ENCODE measurements around the gene NCK2. TPM values are rescaled to one million over a fixed set of nuclear protein-coding genes. Genes with fewer than 3 reads are reported as not detected.

Gene NCK2
- polyA plus RNA-seq, 2 of the 4 experiments (the other 2 are of a cell fraction), result 17.1 to 17.8 TPM

DNA sequence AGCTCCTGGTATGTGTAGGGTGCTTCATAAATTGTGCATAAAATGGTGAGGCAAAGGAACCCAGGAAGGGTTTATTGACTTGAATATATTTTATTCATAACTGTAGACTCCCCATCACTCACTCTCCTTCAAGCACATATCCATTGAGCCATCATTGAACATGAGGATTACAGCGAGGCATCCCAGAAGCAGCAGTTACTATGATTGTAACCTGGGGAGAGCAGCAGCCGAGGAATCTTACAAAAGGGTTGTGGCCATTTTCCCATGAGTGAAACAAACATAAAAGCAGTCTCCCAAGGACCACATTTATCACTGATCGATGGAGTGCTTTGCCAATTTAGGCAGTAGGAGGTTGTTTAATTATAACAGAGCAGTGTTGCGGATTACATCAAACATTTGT lies 183.4 kb downstream of the NCK2 start:
- Histone ChIP-seq H3K4me1 (no peaks in the 10 kb centered on the region), H3K4me3 (no peak overlapping the region), H3K9me3 (no peaks in the 10 kb centered on the region), H3K27ac (no peak overlapping the region), H3K4me2 (no peak overlapping the region)
- ChIA-PET CTCF (no interaction called here), POLR2A (no interaction called here)
- TF ChIP-seq MYC (IDR thresholded peaks at IDR 0.05; ENCODE audit: borderline replicate concordance, low read length) (no peak), NFE2L2 (conservative IDR thresholded peaks at IDR 0.05; ENCODE audit: low read length) (no peak), SMC3 (IDR thresholded peaks at IDR 0.05) (no peak), CEBPB (IDR thresholded peaks at IDR 0.05) (no peak), BHLHE40 (IDR thresholded peaks at IDR 0.05; ENCODE audit: low read depth, low read length) (no peak), POLR2A (IDR thresholded peaks at IDR 0.05; ENCODE audit: low read length) (no peak), POLR2AphosphoS2 (conservative IDR thresholded peaks at IDR 0.05; ENCODE audit: low read length) (no peak), EP300 (IDR thresholded peaks at IDR 0.05) (no peak), RAD21 (conservative IDR thresholded peaks at IDR 0.05 in 1 of 2, IDR thresholded peaks at IDR 0.05 in 1 of 2) (no peak), CBX8 (IDR thresholded peaks at IDR 0.05) (no peak)
- FAIRE-seq (no peak), ATAC-seq (no peak), DNase-seq (ENCODE audit: low read depth in 1 of 2, low spot score in 1 of 2) (no peak)
- WGBS (ENCODE audit: missing lambda C conversion rate), result 46% methylated on average over 4 of the region's 4 CpGs

DNA sequence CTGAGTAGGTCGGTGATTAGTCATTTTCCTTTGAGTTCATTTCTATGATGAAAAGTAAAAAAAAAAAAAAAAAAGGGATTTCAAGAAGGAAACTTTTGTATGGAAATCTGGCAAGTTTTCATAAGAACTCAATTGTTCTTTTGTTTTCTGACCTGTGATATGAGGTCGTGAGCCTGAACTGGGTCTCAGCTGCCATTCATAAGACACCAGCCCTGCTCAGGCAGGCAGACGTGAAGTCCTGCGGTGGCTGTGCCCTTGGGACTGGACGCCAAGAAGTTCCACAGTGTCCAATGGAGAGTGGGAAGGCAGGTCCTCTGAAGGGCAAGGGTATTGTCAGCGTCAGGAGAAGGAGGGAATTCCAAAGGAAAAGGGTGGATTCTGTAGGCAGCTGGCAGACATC lies 183.9 kb downstream of the NCK2 start:
- H3K4me3 ChIP-seq, result no peak overlapping the region
- FAIRE-seq (no peak), ATAC-seq (no peak), DNase-seq (ENCODE audit: low read depth in 1 of 2, low spot score in 1 of 2) (no peak)
- ChIA-PET CTCF (no interaction called here), POLR2A (no interaction called here)
- H3K4me2 ChIP-seq, result no peak overlapping the region
- TF ChIP-seq RCOR1 (IDR thresholded peaks at IDR 0.05; ENCODE audit: low read depth, low read length), result no peak
- TF ChIP-seq, protein P1, sequence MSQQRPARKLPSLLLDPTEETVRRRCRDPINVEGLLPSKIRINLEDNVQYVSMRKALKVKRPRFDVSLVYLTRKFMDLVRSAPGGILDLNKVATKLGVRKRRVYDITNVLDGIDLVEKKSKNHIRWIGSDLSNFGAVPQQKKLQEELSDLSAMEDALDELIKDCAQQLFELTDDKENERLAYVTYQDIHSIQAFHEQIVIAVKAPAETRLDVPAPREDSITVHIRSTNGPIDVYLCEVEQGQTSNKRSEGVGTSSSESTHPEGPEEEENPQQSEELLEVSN (IDR thresholded peaks at IDR 0.05; ENCODE audit: borderline replicate concordance, low read depth), result no peak
- TF ChIP-seq, protein P2, sequence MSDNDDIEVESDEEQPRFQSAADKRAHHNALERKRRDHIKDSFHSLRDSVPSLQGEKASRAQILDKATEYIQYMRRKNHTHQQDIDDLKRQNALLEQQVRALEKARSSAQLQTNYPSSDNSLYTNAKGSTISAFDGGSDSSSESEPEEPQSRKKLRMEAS (IDR thresholded peaks at IDR 0.05), result no peak
- TF ChIP-seq, protein P3, sequence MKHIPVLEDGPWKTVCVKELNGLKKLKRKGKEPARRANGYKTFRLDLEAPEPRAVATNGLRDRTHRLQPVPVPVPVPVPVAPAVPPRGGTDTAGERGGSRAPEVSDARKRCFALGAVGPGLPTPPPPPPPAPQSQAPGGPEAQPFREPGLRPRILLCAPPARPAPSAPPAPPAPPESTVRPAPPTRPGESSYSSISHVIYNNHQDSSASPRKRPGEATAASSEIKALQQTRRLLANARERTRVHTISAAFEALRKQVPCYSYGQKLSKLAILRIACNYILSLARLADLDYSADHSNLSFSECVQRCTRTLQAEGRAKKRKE (CRISPR knock-in tag; IDR thresholded peaks at IDR 0.05; ENCODE audit: low read depth), result no peak
- no peak for TF ChIP-seq HOXB13 (CRISPR knock-in tag; IDR thresholded peaks at IDR 0.05; ENCODE audit: low read depth)
- TF ChIP-seq, protein P4, sequence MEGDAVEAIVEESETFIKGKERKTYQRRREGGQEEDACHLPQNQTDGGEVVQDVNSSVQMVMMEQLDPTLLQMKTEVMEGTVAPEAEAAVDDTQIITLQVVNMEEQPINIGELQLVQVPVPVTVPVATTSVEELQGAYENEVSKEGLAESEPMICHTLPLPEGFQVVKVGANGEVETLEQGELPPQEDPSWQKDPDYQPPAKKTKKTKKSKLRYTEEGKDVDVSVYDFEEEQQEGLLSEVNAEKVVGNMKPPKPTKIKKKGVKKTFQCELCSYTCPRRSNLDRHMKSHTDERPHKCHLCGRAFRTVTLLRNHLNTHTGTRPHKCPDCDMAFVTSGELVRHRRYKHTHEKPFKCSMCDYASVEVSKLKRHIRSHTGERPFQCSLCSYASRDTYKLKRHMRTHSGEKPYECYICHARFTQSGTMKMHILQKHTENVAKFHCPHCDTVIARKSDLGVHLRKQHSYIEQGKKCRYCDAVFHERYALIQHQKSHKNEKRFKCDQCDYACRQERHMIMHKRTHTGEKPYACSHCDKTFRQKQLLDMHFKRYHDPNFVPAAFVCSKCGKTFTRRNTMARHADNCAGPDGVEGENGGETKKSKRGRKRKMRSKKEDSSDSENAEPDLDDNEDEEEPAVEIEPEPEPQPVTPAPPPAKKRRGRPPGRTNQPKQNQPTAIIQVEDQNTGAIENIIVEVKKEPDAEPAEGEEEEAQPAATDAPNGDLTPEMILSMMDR (IDR thresholded peaks at IDR 0.05), result no peak
- TF ChIP-seq EHMT2 (IDR thresholded peaks at IDR 0.05; ENCODE audit: low read depth), result no peak
- TF ChIP-seq FOSL2 (IDR thresholded peaks at IDR 0.05), result no peak
- no peak for TF ChIP-seq FOSL2 (CRISPR knock-in tag; IDR thresholded peaks at IDR 0.05)
- TF ChIP-seq, protein P5, sequence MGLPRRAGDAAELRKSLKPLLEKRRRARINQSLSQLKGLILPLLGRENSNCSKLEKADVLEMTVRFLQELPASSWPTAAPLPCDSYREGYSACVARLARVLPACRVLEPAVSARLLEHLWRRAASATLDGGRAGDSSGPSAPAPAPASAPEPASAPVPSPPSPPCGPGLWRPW (IDR thresholded peaks at IDR 0.05), result no peak
- no peak for TF ChIP-seq POLR2AphosphoS2 (conservative IDR thresholded peaks at IDR 0.05; ENCODE audit: low read length)
- no peak for TF ChIP-seq RFX5 (IDR thresholded peaks at IDR 0.05)
- no peak for TF ChIP-seq EP300 (IDR thresholded peaks at IDR 0.05)
- TF ChIP-seq FOXS1 (CRISPR knock-in tag; IDR thresholded peaks at IDR 0.05), result no peak
- no peak for TF ChIP-seq CEBPB (IDR thresholded peaks at IDR 0.05)
- TF ChIP-seq, protein P6, sequence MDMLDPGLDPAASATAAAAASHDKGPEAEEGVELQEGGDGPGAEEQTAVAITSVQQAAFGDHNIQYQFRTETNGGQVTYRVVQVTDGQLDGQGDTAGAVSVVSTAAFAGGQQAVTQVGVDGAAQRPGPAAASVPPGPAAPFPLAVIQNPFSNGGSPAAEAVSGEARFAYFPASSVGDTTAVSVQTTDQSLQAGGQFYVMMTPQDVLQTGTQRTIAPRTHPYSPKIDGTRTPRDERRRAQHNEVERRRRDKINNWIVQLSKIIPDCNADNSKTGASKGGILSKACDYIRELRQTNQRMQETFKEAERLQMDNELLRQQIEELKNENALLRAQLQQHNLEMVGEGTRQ (IDR thresholded peaks at IDR 0.05), result no peak
- TF ChIP-seq CBX8 (IDR thresholded peaks at IDR 0.05), result no peak
- no peak for TF ChIP-seq RAD21 (conservative IDR thresholded peaks at IDR 0.05 in 1 of 2, IDR thresholded peaks at IDR 0.05 in 1 of 2)
- TF ChIP-seq TP53 (CRISPR knock-in tag; IDR thresholded peaks at IDR 0.05), result no peak
- 0 out of 3 replicates have a peak, but pooled peaks cover under 1% of the 10 kb centered on the region for H3K9me3 ChIP-seq
- H3K4me1 ChIP-seq, result no peaks in the 10 kb centered on the region
- 41% methylated on average over 6 of the region's 6 CpGs for WGBS (ENCODE audit: missing lambda C conversion rate)
- H3K27ac ChIP-seq, result no peak overlapping the region

Data from A549 (cell line).